Activated CD4-positive, CD25-positive, alpha-beta regulatory T cell treated with anti-CD3 and anti-CD28 coated beads, Interleukin-2, amount 50 U/mL, for 72 hours (primary cell): ENCODE data around the gene OR10G3.

Experiments used
- DNase-seq: peaks from one replicate; pipeline ENCODE4 v3.0.0; 2021

Gene OR10G3

DNA sequence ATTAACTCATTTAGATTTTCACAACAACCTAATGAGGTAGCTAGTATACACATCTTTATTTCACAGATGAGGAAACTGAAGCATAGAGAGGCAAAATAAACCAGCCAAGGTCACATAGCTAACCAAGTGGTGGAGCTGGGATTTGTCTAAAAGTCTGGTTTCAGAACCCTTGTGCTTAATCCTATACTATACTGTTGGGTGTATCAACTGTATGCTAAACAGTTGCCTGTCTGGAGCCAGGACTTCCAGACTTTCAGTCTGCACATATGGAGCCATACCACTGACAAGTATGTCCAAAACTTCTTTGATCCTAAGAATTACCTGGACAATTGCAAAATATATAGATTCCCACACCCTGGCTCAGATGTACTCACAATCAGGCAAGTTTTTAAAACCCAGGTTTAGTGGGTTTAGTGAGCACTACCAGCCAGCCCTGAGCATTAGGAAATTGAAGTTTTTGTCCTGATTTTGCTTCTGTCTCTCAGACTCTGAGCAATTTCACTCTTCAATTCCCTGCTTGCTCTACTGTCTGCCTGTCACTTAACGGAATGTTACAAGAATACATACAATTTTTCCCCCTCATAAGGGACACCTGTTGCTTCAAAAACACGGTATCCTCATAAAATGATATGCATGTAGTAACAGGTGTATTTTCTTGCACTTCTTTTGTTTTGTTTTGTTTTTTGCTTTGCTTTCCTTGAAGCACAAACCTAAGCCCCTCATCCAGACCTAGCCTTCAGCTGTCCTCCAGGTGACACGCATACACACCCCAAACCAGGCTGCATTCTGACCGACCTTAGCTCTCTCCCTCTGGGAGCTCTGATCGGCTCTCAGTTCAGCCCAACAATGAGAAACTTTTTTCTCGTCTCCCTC lies 44.1 kb downstream of the OR10G3 start:
- no peak for DNase-seq

DNA sequence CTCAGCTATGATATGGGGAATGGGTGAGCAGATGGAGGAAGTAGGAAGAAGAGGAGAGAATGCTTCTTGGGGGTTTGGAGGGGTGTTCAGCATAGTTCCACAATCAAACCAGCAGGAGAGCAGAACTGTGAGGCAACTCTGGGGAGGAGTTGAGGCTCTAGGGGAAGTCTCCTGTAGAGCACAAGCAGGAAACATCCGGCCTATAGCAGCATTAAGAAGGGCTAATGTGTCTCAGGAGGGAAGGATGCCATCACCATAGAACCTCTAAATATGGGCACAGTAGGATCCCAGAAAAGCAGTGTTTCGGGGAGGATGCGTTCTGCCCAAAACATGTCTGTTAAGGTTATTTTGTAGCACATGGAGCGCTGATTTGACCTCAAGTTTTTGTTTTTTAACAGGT lies 45.3 kb downstream of the OR10G3 start:
- DNase-seq: no peak

DNA sequence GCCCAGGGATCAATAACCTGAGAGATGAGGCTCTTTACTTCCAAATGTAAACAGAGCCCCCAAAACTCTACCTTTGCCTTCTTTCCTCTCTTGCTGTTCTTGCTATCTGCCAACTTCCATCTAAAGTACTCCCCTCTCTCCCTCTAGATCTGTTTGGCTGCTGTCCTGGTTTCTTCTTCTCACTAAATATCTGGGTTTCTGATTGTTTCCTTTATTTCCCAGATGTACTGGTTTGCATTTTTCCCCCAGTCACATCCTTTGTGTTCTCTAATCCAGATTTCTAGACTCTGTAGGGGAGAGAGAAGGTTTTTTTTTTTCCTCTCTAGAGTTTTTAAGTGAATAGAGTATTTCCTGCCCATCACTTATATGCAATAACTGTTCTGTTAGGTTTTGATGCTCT lies 46.6 kb downstream of the OR10G3 start:
- no peak for DNase-seq

DNA sequence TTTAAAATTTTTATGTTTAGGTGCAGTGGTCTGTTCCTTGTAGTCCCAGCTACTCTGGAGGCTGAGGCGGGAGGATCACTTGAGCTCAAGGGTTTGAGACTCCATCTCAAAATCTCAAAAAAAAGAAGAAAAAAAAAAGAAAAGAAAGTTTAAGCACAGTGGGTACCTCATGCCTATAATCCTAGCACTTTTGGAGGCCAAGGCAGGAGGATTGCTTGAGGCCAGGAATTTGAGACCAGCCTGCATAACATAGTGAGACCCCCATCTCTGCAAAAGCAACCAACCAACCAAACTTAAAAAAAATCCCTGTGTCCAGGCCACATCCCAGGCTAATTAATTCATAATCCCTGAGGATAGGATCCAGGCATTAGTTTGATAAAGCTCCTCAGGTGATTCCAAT lies 50.4 kb downstream of the OR10G3 start:
- DNase-seq: no peak

DNA sequence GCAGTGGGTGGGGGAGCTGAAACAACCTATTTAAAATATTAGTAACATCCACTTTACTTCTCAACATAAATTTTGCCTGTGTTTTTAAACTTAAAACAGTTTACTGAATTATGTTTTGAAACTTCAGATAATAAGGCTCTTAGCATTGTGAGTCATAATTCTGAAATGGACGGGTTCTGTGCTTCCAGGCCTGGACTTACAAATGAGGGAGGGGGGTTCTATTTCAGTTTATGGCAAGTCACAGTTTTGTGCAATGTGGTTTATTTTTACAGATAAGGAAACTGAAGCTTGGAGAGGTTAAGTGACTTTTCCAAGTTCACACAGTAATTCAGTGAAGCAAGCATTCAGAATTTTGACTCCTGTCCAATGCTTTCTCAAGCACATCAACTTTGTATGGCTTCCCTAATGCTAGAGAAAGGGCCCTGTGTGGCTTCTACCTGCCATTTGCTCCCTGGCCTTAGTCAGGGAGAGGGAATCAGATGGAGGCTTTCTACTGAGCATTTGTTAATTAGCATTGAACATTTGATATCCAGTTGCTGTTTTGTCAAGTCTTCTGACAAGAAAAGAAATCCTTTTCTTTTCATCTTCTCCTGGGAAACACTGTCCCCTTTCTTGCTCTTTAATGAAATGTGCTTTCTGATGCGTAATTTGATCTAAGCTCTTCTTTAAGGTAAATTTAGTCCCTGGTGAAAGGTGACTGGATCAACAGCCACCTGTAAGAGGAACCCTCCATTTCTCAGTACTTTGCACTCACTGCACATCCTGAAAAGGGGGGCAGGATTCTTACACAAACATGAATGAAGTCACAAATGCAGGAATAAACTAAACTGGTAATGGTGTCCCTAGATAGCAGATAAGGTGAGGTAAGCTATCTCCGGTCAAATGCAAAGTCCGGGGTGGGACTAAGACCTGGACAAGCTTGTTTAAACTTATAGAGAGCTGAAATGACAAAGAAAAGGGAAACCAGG lies 51.2 kb downstream of the OR10G3 start:
- no peak for DNase-seq

DNA sequence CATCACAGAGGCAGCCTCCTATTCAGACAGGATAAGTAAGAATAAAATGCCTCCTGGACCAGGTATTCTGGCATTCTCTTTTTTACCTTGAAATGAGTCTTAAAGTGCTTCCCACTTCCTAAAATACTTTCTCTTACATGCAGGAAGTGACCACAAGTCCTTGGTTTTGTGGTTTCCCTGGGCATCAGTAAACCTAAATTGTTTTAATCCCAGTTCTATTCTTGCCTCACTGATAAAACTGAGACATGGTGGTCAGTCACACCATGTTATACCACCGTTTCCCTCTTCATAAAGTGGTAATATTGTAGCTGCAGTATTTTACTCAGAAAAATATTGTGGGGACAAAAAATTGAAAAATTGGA lies 52.6 kb downstream of the OR10G3 start:
- no peak for DNase-seq

DNA sequence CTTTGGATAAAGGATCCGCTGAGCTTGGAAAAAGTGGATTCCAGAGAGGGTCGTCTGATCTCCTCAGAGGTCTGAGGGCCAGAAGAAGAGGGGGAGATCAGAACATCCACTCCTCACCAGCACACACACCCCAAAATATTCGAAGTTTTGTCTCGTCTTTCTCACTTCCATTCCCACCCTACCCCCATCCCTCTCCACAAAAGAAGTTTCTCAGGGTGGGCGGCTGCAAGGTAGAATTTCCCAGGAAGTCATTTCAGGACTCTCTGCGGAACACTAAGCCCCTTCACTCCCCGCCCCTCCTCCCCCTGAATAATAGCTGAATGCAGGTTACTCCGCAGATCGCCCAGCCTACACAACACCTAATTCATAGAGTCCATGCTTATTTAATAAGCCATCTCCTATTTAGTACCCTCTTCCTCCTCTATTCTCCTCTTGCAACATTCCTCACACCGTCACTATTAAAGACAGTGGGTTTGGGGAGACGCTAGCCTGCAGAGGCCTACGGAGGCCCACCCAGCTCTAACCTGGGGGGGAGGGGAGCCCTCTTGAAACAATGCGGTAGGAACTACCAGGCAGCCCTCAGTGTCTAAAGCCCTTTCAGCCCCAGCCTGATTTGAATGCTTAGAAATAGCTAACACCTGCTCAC lies 53.1 kb downstream of the OR10G3 start:
- DNase-seq: no peak

DNA sequence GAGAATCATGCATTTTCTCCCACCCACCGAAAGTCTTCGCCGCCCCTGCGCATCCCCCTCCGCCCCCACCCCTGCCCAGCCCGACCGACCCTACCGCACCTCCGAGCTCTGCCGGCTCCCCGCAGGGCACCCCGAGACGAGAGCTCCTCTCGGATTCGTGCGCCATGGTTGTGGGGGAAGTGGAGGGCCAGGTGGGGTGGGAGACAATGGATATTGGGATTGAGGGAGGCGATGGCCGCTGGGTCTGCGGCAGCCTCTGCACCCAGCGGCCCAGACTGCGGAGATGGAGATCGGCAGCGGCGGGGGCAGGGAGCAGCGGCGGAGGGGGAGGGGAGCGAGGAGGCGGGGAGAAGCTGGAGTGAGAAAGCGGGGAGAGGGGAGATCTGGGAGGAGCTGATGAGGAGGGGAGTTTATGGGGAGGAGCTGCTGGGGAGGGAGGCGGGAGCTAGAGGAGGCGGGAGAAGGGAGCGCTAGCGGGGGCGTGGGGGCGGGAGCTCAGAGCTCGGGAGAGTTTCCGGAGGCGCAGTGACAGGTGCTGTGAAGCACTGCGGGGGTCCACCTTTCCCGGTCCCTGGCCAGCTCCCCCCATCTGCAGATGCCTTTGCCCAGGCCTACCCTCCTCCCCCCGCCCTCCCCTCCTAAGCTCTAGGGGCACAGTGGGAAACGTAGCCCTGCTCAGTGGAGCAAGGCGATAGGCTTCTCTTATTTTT lies 53.8 kb downstream of the OR10G3 start, which contains the start of gene SALL2:
TSS of gene SALL2 (minus strand) at position 385 of the 710 bp plus-strand sequence. CDS start at position 166, 219 bp downstream.
- peak; percentile 57 for DNase-seq

DNA sequence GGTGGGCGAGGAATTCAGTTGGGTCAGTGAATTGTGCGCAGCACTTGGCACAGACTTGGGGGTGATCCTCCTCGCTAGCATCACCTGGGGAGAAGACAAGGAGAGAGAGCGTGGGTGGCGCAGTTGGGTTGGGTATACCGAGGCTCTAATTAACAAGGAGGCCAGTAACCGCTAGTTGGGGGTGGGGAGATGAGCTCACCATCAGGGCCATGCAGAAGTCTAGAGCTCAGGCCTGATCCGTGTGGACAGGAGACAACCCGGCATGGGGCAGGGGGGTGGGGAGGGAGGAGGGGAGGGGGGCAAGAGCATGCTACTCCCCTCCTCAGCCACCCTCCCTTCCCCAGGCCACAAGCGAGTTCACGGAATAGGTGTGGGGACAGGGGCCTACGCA lies 54.3 kb downstream of the OR10G3 start:
- no peak for DNase-seq

DNA sequence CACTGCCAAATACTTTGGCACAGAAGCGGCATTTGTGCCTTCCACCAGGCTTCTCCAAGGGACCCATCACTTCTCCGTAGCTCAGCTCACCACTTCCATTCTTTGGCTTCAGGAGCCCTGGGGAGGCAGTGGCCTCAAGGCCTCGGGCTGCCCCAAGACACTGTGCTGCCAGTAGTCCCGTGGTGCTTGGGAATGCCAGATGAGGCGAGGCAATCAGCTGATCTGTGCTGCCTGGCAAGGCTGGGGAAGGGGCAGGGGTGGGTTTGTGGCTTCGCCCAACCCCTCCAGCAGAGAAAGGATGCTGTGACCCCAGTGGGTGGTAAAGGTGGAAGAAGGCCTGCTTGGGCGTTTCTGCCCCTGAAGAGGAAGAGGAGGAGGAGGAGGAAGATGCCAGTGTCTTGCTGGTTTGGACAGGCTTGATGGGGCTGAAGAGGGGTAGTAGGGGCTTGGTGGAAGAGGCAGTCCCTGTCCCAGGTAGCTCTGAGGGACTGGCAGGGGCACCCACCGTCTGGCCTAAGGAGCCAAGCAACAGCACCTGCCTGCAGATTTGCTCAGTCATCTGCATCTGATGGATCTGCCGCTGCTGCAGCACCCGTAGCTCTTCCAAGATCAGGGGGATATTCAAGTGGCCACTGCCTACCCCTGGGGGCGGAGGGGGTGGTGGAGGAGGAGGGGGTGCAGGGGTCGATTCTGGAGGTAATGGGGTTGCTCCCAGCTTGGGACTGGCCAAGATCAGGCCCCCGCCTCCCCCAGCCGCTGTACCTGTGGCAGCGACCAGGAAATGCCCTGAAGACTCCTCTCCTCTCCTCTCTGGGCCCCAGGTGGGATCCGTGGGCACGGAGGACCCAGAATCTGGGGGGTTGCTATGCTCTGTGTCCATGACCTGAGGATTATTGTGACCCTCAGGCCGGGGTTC lies 55.0 kb downstream of the OR10G3 start:
- DNase-seq: no peak

DNA sequence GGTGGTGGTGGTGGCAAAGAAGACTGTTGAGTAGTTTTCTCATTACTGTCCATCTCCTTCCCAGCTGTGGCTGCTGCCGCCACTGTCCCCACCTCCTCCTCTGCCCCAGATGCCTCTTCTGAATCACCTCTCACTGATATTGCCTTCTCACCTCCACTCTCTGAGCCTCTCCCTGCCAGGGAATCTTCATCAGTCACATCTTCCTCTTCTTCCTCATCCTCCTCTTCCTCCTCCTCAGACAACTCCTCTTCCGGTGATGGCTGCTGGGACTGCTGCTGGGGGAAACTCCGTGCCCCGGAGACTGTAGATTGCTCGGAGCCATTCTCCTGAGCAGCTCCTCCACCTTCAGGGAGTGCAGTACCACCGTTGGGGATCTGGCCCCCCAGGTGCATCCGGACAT lies 56.7 kb downstream of the OR10G3 start:
- DNase-seq: no peak

DNA sequence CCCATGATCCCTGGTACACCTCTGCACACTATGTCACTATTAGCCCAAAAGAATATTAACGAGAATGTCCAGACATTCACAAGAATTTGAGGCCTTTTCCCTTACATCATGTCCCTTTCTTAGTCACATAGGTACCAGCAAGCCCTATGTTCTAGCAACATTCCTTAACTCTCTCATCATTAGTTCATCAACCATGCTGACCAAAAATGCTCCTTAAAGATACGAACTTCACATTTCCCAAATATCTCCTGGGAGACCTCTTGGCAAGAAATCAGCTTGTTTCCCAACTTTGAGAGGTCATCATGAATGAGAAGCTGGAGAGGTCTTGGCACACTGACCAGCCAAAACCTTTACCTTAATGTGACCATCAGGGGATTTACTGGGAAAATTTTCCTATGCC lies 58.4 kb downstream of the OR10G3 start:
- DNase-seq: no peak

DNA sequence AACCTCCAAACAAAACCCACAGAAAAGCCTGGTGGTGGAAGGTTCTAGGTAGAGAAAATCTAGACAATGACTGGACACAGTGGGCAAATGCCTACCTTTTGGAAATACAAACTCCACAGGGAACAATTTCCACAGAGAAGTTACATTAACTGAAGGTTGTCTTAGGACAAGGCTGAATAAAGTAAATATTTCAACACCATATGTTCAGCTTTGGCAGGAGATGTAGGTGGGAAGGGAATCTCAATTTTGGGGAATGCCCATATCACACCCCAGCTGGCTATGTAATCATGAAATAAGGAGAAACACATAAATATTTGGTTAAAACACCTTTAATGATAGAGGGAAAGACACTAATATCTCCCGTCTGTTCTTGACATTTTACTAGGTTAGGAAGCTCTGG lies 59.1 kb downstream of the OR10G3 start:
- no peak for DNase-seq

DNA sequence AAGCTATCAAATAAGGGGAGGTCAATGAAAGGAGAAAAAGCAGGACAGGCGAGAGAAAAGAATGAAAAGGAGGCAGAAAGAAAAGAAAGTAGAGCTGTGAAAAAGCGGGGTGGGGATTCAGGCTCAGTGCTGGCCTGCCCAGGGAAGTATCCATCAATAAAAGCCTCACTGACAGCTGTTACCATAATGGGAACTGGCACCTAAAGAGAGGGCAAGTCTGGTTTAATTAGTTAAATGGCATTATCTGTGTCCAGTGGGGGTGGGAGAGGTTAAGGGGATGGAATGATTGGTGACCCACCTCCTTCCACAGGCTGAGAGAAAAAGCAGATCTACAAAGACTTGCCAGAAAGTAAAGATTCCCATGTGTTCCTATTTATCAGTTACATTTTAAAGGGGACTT lies 61.2 kb downstream of the OR10G3 start:
- DNase-seq: no peak
